GM21528 (cell line): ENCODE results near the gene ABCB6.
"Not testable (repeated sequence)": the region's sequence is repeated elsewhere in the genome, so short reads cannot be mapped to it uniquely, and the experiment has no call there.

ENCODE experiments used
- ATAC-seq: cut with Tn5 transposase; IDR thresholded peaks from one replicate; pipeline ENCODE4 v1.9.1; 2021; ENCODE audit warnings: mild to moderate bottlenecking, moderate library complexity; ENCODE audit not compliant: unreplicated experiment, low FRiP score

ABCB6 gene

GRCh38 chr2:219214786-219215185 lies 4.0 kb downstream of the ABCB6 start:
- no peak for ATAC-seq

- ATAC-seq, result no peak
Measured at GRCh38 chr2:219214141-219214540, 4.6 kb downstream of the ABCB6 start.

- ATAC-seq, result no peak
Measured at GRCh38 chr2:219213486-219214071, 5.2 kb downstream of the ABCB6 start.

GRCh38 chr2:219213026-219213415 lies 5.7 kb downstream of the ABCB6 start:
- ATAC-seq, result no peak

DNA sequence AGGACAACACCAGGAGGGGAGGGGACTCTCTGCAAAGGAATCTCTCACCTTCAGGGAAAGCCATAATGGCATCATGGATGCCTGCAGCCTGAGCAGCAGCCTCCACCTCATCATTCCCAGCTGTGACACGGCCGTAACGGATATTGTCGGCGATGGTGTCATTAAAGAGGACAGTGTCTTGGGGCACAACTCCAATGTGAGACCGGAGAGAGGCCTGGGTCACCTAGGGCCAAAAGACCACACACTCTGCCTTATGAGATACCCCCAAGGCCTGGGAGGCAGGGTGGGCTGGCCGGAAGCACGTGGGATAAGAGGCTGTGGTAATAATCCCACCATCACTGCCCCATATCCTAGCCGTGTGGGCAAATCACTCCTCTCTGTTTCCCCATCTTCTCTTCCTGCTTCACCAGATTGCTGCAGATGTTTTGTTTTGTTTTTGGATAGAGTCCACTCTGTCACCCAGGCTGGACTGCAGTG lies 7.8 kb downstream of the ABCB6 start:
- ATAC-seq, result no peak

DNA sequence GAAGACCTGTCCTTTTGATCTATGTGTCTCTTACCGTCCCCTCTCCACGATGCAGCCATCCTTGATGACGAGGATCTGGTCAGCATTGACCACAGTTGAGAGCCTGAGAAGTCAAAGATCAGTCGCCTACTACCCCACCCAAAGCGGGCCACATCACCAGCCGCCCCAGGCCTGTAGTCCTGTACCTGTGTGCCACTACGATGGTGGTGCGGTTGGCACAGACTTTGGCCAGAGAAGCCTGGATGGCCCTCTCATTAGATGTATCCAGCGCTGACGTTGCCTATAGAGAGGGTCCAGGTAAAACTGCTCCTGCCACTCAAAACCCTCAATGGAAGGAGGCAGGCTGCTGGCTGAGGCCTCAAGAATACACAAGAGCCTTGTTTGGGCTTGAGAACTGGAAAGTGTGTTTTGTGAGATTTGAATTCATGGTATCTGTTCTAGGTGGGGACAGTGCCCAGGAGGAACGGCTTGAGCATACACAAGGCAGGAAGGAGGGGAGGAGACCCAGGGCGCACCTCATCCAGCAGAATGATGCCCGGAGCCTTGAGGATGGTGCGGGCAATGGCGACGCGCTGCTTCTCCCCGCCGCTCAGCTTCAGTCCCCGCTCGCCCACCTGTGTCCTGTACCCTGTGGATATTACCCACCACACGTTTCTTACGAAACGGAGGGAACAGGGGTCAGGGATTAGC lies 8.4 kb downstream of the ABCB6 start:
- no peak for ATAC-seq

DNA sequence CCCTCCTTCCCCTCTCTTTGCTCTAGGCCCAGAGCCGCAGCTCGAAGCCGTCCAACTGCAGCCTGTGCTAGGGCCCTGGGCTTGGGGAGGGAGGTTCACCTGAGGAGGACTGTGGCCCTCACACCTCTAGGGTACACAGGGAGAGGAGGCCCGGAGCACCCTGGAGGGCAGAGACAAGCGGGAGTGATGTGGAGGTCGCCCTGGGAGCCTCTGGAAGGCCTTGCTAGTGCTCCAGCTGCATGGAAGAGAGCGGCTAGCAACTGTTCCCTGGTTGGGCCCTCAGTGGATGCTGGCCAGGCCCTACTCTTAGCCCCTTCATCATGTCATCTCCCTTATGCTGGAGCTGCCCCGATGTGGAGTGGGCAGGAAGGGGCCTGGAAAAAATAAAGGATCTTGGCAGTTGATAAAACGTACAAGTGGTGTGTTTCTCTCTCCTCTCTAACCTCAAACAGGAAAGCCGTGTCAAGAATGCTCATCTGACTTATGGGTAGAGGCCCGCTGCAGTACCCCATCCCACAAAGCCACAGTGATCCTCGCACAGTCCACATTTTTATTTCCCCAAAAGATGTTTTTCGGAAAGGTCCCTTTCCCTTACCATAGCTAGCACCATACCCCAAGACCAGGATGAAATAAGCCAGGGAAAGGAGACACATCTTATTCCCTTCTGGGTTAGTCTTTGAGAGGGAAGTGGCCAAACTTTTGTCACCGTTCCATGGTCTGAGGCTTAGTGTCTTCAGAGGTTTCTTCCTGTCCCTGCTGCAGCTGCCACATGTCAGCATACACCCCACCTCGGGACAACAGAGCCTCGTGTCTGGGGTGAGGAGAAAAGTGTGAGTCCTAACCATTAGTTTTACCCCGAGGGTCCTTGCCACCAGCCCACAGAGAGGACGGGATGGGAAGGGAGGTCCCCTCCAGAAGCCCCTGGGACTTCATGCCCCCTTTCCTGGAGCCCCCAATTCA lies 9.2 kb downstream of the ABCB6 start:
- ATAC-seq, result no peak

DNA sequence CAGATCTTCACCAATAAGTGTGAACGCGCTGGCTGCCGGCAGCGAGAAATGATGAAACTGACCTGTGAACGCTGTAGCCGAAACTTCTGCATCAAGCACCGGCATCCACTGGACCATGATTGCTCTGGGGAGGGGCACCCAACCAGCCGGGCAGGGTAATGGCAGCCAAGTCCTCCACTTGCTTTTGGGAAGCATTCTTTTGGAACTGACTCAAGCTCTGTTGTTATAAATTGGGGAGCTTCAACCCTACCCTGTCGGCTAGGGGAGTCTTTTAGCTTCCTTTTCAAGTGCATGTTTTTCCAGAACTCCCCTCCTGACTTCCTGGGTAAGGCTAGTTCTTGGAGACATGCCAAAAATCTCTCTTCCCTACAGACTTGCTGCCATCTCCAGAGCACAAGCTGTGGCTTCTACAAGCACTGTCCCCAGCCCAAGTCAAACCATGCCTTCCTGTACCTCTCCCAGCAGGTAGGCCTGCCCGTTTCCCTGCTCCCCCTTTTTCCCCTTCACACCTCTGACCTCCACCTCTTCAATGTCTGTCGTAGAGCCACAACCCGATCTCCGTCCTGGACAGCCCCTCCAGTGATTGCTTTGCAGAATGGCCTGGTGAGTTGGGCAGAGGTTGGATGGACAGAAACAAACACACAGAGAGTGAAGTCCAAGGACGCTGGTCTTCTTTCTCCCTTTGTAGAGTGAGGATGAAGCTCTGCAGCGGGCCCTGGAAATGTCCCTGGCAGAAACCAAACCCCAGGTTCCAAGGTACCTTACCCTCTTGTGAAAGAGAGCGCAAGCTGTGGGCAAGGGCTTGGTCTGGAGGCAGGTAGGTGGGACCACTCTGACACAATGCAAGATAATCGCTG lies 10.6 kb downstream of the ABCB6 start:
- no peak for ATAC-seq

DNA sequence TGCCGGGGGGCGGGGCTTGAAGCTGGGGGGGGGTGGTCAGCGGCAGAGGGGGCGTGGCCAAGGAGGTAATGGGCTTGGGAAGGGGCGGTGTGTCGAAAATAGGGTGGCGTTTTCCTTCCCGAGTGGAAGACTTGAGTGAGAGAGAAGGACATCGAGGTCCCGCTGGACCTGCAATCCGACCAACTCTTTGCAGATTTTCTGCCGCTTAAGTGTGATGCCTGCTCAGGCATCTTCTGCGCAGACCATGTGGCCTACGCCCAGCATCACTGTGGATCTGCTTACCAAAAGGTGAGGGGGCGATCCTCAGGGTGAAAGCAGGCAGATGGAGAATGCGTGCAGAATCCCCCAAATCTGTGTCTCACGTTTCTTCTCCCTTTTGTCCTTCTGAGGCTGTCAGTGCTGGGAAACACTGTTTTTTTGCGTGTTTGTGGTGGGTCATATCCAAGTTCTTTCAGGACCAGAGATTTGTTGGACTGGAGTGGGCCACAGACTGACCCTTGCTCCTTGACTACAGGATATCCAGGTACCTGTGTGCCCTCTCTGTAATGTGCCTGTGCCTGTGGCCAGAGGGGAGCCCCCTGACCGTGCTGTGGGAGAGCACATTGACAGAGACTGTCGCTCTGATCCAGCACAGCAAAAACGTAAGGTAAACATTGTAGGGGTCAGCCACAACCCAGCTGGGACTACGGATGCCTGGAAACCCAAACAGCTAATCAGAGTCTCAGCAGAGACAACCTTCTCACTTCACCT lies 11.4 kb downstream of the ABCB6 start:
- ATAC-seq, result no peak

- ATAC-seq, result peak; percentile 97
Measured at GRCh38 chr2:219206328-219207133, 12.2 kb downstream of the ABCB6 start, which contains the start of gene ZFAND2B. Gene ZFAND2B (plus strand): TSS chr2:219206782. CDS start chr2:219206988, 206 bp downstream.

GRCh38 chr2:219205981-219206327 lies 12.8 kb downstream of the ABCB6 start:
- no peak for ATAC-seq

DNA sequence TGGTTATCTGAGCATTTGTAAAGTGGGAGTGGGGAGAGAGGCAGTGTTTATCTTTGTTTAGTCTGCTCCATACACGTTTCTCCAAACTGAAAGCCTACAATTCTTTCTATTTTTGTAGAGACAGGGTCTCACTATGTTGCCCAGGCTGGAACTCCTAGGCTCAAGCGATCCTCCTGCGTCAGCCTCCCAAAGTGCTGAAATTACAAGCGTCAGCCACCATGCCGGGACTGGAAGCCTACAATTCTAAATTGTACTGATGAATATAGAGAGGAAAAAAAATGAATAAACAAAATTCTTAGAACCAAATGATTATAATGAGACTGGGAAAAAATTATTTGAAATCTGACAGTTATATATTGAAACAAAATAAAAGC lies 13.6 kb downstream of the ABCB6 start:
- ATAC-seq, result no peak

GRCh38 chr2:219204425-219205164 lies 14.2 kb downstream of the ABCB6 start:
- ATAC-seq, result no peak

DNA sequence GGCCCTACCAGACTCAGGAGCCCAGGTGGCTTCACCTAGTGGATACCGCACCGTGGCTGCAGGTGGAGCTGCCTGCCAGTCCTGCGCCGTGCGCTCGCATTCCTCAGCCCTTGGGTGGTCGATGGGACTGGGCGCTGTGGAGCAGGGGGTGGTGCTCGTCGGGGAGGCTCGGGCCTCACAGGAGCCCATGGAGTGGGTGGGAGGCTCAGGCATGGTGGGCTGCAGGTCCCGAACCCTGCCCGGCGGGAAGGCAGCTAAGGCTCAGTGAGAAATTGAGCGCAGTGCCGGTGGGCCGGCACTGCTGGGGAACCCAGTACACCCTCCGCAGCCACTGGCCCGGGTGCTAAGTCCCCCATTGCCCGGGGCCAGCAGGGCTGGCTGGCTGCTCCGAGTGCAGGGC lies 17.4 kb downstream of the ABCB6 start:
- not testable (repeated sequence) for ATAC-seq

GRCh38 chr2:219200502-219201326 lies 18.0 kb downstream of the ABCB6 start:
- not testable (repeated sequence) for ATAC-seq

DNA sequence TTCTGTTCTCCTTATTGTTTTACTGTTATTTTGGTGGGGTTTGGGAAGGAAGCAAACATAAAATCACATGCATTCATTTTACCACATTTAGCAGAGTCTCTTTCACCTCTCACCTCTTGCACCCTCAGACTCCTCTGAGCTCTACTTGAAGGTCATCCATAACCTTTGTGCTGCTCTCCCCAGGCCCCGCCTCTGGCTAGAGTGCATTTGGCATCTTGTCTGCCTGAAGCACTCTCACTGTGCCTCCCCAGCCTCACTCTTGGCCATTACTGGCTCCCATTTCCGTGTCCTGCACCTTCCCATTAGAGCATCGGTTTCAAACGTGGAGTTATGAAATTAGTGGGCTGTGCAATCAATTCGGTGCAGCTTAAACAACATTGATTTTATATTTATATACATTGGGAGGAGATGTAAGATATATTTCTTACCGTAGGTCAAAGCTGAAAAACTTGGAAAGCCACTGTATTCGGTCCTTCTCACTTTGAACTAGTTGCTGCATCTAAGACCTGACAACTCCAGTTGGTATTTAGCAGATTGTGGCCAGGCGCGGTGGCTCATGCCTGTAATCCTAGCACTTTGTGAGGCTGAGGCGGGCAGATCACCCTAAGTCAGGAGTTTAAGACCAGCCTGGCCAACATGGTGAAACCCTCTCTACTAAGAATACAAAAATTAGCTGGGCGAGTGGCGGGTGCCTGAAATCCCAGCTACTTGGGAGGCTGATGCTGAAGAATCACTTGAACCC lies 19.1 kb downstream of the ABCB6 start:
- ATAC-seq, result no peak

- ATAC-seq, result no peak
Measured at GRCh38 chr2:219198974-219199373, 19.8 kb downstream of the ABCB6 start.
